Stromal cell of bone marrow (primary cell): ENCODE measurements around the gene PIP4K2B.

Experiments
- DNase-seq: peaks from one replicate; pipeline ENCODE4 v3.0.0-alpha.2; 2012; ENCODE audit warnings: low read depth

Gene PIP4K2B

DNA sequence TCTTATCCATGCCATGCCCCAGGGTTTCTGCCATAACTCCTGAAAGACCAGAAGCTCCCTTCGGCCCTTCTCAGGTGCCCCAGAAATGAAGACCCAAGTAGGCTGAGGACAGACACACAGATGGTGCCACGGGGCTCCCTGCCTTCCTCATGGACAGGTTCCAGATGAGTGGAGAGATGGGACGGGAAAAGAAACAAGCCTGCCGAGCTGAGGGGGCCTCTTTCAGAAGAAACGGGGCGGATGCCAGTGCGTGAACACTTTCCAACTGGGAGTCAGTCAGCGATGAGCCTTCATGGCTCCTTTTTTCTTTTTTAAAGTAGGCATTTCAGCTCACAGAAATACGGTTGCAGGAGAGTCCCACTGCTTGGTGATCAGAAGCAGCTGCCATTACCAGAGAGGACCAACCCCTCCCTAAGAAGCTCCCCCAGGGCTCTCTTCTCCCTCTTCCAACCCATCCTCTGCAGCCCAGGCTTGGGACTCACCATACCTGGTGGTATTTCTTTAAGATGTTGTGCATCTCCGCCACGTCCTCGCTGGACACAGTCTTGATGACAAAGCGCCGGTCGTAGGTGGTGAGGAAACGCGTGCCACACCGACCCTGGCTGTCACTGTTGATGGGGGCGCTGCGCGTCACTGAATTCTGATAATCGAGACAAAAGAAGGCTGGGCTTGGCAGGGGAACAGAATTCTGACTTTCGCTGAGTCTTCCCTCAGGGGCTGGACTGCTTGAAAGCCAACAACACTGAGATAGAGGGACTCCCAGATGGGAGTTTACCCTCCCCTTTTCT, 19.2 kb downstream of the PIP4K2B start:
- DNase-seq, result no peak

GRCh38 chr17:38777641-38778250, 21.6 kb downstream of the PIP4K2B start:
- DNase-seq, result no peak

DNA sequence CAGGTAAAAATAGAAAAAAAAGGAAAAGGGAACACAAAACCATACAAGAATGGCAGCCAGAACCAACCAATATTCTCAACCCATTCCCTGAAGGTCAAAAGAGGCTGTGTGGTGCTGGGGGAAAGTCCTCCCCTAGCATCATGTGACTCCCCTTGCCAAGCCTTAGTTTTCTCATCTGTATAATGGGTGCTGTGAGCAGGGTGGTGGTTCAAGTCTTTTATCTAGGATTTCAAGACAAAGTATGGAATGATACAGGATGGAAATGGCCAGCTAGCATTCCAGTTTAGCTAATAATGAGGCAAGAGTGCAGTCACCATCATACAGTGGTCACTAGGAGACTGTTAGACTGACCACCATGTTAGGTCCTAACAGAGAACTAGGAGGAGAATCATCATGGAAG, 26.1 kb downstream of the PIP4K2B start:
- DNase-seq, result no peak

- DNase-seq, result no peak
Observed at GRCh38 chr17:38768417-38768816, 30.9 kb downstream of the PIP4K2B start.

DNA sequence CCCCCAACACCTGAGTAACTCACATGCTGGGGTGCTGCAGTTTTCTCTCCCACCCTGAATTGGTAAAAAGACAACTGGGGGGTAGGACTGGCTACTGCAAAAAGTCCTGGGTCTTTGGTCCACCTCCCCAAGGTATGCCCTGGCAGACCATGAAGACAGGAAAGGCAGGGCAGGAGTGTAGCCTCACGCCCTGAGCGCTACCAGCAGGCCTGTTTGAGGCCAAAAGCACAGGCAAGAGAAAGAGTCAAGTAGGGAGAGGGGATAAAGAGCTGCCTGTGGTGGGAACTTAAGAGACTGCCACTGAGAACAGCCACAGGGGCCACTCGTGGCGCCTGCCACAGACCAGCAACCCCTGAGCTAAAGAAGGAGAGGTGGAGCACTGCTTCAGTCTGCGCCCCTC, 33.0 kb downstream of the PIP4K2B start:
- DNase-seq, result no peak

DNA sequence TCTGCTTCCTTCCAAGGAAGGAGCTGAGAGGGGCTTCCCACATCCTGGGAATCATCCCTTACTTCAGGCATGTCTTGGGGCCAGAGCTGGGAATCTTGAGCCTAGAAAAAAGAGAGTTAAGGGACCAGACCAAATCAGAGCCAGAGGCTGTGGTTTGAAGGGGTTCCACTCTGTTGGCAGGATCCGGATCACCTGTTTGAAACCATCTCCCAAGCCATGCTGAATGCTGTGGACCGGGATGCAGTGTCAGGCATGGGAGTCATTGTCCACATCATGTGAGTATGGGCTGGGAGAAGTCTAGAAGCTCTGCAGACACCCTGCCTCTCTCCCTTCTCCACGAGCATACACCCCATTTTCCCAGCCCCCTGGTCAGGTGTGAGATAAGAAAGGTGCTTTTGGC, 37.1 kb downstream of the PIP4K2B start:
- no peak for DNase-seq

DNA sequence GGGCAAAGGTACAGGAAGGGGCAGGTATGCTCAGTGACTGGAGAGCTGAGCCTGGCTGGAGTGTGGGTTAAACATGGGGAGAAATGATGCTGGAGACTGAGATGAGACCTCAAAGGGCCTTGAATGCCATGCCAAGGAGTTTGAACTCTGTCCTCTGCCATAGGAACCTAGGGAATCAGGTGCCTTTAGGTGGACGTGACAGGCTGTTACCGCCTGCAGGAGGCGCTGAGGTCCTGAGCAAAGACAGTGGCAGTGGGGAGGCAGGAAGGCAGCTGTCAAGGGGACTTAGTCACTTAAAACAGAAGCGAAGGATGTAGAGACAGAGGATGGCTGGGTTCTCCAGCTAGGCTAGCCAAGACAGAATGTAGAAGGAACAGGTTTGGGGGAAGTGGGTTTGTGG, 37.7 kb downstream of the PIP4K2B start:
- no peak for DNase-seq

- DNase-seq, result no peak
Observed at GRCh38 chr17:38753071-38753506, 46.3 kb downstream of the PIP4K2B start.

DNA sequence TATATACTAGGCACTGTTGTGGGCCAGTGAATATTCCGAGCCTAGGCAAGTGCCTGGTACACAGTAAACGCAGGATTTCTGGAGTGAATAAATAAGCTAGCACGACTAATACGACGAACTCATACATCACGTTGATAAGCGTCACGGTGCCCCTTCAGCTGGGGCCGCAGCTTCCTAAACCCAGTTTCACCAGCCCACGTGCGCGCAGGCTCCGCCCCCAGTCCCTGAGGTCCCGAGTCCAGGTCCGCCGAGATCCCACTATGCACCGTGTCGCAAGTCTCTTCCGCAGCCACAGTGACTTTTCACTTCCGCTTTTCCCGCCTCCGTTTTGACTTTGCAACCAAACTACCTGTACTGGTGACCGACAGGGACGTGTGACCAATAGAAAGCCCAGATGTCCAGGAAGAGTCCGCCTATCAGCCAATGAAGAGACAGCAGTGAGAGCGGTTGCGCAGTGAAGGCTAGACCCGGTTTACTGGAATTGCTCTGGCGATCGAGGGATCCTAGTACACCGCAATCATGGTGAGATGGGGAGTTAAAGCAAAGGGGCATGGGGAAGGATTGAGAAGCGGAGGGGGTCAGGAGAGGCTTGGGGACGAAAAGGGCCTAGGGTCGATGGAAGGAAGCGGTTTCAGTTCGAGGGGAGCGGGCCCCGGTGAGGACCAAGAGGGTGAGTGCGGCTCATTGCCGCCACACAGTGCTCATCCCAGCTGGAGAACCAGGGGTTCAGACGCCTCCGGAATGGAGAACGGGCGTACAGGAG, 46.9 kb downstream of the PIP4K2B start, which contains the start of gene PSMB3:
Gene PSMB3, plus strand, starts transcription at position 434 of the 763 bp plus-strand sequence. Its CDS starts 86 bp downstream, at position 520.
- peak; percentile 100 for DNase-seq

DNA sequence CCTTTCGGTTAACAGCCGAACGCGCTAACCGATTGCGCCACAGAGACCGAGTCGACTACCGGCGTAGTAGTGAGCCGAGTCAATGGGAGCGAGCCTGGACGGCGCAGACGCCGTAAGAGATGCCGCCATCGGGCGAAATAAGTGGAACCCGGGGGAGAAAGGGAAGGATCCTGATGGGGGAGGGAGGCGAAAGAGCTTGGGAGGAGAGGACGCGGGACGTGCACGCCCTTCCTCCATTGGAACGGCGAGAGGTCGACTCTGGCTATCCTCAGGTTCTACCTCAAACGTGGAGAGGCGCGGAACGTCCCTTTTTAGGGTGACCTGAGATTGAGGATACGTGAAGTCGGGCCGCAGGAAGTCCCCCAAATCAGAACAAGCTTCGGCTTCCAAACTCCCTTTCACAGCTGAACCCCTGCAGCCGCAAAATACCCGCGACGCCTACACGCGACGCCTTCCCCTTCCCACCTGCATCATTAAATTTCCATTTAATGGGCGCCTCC, 47.5 kb downstream of the PIP4K2B start:
- DNase-seq, result peak; percentile 68

DNA sequence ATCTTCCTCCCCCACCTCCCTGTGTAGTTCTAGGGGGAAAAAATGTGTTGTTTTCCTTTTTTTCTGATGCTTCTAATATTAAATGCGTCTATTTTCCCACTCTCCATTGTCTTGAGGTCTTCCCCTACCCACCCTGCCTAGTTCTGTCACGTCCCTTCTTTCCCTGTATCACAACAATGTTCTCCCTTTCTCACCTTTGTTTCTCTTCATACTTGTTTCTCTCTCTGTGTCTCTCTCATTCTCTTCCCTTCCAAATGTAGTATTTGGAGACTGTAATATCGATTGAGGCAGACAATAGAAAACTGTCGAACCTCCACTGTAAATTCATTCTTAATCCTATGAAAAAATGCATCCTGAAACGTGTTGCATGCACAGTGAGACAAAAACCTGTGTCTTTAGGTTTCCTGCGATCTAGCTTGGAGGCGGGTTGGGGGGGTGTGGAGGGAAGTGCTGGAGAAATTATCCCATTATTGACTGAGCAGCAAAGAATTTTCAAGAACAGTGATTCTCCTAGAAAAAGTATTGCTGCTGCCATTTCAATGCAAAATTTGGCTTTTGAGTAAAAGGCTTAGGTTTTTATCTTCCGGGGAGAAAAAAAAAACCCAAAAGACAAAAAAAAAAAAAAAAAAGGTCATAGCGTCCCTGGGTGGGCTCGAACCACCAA, 48.1 kb downstream of the PIP4K2B start:
- DNase-seq, result no peak

DNA sequence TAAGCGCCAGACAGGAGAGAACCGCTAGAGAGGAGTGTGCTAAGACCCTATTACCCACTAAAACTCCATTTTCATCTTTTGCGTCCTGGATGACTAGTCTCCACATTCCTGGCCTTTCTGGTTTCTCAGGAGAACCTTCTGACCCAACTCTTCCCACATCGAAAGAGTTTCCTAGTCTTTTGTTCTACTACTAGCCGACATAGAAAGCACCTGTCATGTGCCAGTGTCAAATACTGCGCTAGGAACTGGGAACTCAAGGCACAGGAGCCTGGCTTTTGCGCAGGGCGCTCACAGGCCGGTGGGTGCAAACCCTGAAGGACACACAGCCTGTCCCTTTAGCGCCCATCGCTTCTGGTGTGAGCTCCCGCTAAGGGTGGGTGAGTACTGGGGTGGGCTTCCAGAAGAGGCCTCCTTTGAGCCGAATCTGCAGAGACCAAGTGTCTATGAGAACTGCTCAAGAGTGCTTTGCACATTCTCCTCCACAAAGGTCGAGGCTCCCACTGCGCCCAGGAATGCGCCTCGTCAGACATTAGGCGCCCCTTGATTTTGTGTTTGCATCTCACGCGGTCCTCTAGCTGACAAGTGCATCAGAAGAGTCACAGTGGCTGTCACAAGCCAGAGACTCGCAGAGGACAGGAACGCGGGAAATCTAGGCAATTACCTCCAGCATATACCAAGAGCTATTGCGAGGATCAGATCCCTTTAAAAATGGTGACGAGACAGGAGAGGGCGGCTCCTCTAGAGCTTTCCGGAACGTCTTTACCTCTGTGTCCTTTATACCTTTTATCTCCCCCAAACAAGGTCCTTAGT, 48.8 kb downstream of the PIP4K2B start:
- no peak for DNase-seq

- DNase-seq, result no peak
Observed at GRCh38 chr17:38750044-38750311, 49.4 kb downstream of the PIP4K2B start.

DNA sequence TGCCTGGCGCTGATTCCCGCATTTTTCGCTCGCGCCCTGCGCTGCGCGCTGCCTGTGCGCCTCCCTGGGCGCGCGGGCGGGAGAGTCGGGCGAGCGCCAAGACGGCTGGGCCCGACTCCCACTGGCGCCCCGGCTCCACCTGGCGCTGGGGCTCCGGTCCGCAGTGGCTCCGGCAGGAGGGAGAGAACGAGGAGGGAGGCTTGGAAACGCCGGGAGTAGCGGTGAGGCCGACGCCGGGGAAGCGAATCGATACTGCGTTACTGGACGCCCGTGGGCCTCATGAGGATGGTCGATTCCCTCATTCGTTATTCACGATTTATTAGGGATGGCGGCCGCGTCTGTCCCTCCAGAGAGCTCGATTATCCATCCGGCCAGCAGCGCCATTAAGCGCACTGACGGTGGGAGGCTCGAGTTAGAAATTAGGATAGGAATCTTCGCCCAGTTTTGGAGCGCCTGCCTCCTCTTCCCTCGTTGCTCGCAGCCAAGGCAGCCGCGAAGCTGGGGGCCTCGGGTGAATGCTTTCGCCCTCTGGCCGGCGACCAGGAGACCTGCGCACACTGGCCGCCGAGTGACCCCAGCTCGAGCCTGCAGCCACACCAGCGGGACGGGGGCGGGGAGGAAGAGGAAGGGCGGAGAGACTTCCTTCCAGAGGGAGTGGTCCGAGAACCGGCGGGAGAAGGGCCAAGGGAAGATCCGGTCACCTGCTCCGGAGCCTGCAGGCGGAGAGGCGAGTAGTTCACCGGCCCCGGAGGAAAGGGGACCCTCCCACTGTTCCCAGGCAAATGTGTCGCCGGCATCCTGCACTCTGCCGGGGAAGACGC, 49.9 kb downstream of the PIP4K2B start:
- no peak for DNase-seq

DNA sequence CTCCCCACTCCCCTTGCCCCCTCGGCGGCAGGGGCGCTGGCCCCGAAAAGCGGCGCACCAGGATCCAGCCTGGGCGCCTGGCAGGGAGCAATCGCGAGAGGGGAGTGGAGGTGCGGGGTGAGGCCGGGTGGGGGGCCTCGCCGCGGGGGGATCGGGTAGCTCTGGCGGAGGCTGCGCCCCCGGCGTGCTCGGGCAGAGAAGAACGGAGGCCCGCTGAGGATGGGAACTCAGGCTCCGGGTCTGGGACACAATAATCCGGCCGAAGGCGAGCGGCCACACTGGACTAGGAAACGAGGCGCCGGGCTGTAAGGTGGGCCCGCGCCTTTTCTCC, 50.5 kb downstream of the PIP4K2B start:
- DNase-seq, result no peak

DNA sequence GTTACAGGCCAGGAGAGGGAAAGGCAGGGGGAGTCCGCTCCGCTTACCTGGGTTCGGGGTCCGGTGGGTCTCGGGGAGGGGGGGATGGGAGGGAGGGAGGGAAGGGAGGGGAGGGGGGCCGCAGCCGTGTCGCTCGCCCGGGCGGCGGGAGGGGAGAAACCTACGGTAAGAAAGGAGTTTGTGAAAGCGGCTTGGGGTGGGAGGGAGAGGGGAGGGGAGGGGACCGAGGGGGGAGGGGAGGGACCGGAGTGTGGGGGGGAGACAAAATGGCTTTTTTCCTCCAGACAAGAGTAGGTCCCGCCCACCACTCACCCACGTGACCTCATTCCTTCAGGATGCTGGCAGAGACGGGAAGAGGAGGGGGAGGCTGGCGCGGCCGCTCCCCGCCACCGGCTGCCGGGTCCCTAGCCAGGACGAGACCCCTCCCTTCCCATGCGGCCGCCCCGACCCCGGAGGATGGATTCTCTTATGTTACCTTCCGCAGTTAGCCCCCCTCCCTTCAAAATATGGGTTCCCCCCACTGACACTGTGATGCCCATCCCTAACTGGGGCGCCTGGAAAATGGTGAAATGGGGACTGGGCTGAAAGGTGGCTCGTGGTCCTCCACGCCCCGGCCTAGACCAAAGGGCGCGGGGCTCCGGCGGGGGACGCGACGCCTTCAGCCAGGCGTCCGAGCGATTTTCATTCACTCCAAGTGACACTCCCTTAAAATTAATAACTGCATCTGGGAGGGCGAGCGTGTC, 51.0 kb downstream of the PIP4K2B start, which contains the start of gene PCGF2:
Gene PCGF2, minus strand, starts transcription at position 188 of the 743 bp plus-strand sequence. CDS start 7,934 bp downstream, outside the sequence.
- peak; percentile 78 for DNase-seq

DNA sequence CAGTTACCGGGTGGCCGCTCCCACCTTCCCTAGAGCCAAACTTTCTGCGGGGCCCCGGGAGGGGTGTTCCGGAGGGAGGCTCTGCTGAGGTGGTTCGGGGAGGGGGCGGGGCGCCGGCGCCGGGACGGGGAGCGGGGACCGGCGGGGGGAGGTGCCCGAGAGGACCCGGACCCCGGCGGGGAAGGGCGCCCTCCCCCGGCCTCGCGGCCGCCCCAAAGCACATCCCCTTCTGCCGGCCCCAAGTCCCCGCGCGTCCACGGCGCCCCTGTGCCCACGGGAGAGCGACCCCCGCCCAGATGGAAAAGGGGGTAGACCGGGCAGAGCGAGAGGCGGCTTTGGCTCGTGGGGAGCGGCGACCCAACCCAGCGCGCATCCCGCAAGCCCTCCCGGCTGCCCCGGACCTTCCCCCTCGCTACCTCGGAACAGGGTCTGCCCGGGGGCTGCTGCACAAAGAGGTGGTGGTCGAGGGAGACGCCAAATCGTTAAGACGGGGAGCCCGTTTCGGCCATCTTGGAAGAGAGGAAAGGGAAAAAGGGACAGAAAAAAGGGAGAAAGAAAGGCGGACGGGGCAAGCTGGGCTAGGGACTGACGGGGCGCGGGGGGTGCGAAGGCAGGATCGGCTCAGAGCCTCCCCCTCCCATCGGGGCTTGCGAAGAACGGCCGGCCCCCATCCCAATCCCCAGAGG, 51.8 kb downstream of the PIP4K2B start:
- DNase-seq, result no peak

DNA sequence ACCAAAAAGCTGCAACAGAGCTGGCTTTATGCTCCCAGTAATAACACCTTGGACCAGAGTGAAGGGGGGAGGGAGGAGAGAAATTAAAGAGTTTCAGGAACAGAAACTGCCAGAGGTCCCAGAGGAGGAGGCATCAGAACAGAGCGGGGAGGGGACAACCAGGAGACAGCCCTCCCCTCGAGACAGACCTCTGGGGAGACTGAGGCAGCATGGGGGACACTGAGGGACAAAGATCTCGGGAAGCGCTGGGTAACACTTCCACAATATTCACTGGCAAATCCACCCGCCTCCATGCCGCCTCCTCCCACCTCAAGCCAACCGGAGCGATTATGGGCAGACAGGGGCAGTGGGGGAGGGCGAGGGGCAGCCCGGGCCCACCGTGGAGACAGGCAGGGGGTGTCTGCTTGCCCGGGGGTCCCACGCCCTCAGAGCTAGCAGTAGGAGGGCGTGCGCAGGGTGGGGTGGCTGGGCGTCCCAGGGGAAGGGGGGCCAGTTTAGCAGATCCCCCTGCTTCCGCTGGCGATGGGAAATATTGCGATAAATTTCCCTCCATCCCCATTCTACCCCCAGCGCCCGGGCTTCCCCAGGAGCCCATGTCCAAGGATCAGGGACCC, 52.4 kb downstream of the PIP4K2B start:
- no peak for DNase-seq
